ENCODE results near the gene CYTH4.
A peak's percentile ranks its signal among the peaks of the same experiment; 100 is the strongest.
"Not testable (repeated sequence)": the region's sequence is repeated elsewhere in the genome, so short reads cannot be mapped to it uniquely, and the experiment has no call there.

The CYTH4 gene, protein sequence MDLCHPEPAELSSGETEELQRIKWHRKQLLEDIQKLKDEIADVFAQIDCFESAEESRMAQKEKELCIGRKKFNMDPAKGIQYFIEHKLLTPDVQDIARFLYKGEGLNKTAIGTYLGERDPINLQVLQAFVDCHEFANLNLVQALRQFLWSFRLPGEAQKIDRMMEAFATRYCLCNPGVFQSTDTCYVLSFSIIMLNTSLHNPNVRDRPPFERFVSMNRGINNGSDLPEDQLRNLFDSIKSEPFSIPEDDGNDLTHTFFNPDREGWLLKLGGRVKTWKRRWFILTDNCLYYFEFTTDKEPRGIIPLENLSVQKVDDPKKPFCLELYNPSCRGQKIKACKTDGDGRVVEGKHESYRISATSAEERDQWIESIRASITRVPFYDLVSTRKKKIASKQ

DNA sequence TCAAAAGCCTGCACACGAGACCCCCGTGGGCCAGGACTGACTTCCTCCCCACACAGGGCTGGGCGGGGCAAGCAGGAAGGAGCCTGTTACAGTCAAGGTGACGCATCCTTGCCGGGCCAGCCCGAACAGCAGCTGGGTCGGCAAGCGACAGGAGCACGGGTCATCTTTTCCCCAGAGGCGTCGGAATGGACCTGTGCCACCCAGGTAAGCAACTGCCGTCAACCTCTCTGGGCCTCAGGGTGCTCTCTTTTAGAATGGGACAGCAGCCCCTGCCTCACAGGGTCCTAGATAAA, at the start of gene CYTH4:
CYTH4 (plus strand) TSS at position 124 of the 293 bp plus-strand sequence; CDS start at position 186, 62 bp downstream.
- no peak for DNase-seq (ENCODE audit: low spot score)

DNA sequence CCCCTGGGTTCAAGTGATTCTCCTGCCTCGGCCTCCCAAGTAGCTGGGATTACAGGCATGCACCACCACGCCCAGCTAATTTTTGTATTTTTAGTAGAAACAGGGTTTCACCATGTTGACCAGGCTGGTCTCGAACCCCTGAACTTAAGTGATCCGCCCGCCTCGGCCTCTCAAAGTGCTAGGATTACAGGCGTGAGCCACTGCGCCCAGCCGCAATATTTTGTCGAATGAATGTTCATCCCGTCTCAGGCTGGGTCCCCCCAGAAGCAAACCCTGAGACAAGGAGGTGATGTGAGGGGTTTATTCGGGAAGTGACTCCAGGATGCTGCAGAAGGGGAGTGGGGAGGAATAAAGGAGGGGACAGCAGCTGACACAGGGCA, 48.9 kb upstream of the CYTH4 start:
- DNase-seq (ENCODE audit: low spot score): not testable (repeated sequence)

DNA sequence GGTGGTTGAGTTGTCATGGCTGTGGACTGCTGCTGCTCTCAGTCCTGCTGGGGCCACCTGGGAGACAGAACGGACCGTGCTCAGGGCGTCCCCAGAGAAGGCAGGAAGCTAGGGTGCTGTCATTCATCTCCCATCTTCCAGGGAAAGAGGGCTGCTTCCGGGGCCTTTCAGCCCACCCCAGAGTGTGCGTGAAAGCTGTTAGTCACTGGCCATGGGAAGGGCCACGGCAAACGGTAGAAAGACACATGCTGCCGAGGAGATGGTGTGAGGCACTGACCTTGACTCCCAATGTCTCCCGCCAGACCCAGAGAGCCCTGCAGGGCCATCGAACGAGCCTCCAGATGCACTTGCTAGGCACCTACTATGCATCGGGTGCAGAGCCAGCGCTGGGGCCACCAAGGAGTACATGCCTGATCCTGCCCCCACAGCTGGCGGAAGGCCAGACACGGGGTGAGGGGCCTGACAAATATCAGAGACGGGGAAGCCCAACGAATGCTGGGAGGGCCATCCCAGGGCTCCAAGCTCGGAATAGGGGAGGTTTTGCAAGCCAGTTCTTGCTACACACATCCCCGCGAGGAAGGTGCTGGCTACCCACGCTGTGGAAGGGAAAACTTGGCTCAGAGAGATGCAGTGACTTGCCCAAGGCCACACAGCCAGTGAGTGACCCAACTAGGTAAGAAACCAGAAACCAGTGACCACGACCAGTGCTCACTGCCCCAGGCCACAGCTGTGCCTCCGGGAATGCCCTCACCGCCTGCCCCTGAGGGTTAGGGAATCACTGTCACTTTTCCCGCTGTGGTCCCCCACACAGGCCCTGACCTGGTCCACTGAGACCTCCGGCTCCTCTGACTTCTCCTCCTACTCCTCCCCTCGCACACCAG, 48.3 kb upstream of the CYTH4 start:
- no peak for DNase-seq (ENCODE audit: low spot score)

DNA sequence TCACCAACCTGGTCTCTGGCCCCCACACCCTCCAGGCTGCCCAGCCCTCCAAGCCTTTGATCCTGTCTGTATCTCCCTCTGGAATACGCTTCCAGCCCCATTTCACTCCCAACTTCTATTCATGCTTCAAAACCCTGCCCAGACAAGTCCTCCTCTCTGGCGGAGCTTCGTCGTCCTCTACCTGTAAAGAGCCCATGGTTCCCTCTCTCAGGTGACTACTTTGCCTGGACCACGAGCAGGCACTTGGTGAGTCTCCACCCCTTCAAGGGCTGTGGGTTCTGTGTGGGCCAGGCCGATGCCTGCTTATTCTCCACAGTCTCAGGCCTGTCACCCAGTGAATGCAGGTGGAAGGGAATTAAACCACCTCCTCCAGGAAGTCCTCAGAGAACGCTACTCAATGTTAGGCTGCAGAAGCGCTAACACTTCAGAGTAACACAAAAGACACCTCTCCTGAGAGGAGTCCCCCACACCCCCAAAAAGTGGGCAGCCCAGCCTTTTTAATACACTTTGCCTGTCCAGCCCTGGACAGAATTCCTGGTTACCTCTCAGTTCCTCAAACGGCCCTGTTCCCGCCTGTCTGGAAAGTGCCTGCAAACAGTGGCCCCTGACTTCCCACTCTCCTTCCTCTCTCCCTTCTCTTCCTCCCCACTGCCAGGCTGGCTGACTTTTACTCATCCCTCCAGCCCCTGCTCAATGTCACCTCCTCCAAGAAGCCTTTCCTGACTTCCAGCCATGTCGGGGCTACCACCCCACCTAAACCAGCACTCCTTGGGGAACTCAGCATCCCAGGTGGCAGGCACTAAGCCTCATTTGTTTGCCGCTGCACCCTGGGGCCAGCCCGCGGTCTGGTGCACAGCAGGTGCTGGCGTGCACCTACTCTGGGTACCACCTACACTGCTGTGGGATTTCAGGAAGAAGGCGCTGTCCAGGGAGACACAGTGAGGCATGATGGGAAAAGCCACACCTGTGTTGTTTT, 47.3 kb upstream of the CYTH4 start:
- DNase-seq (ENCODE audit: low spot score): no peak

DNA sequence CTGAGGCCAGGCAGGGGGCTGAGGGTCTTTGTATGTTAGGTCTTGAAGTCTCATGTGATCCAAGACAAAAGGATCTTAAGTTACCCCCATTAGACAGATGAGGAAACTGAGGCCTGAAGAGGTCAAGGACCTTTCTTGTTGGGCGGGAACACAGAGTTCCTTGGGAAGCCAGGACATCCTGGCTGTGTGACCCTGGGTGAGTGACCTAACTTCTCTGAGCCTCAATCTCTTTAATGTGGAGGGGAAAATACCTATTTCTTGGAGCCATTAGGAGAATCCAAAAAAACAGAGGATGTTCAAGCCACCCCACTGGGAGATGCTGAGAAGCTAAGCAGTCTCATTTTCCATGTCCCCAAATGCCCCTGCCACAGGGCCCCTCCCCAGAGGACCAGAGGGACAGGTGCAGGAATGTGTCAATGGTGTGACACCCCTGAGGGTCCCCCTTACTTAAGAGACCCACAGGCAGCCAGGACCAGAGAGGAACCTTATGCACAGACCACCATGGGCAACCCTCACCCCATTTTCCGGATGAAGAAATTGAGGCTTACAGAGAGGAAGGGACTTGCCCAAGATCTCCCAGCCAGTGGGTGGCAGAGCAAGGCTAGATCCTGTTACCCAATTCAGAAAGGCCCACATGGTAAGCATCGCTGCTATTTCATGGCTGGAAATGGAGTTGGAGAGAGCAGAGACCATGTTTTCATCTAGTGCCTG, 46.3 kb upstream of the CYTH4 start:
- DNase-seq (ENCODE audit: low spot score): no peak

DNA sequence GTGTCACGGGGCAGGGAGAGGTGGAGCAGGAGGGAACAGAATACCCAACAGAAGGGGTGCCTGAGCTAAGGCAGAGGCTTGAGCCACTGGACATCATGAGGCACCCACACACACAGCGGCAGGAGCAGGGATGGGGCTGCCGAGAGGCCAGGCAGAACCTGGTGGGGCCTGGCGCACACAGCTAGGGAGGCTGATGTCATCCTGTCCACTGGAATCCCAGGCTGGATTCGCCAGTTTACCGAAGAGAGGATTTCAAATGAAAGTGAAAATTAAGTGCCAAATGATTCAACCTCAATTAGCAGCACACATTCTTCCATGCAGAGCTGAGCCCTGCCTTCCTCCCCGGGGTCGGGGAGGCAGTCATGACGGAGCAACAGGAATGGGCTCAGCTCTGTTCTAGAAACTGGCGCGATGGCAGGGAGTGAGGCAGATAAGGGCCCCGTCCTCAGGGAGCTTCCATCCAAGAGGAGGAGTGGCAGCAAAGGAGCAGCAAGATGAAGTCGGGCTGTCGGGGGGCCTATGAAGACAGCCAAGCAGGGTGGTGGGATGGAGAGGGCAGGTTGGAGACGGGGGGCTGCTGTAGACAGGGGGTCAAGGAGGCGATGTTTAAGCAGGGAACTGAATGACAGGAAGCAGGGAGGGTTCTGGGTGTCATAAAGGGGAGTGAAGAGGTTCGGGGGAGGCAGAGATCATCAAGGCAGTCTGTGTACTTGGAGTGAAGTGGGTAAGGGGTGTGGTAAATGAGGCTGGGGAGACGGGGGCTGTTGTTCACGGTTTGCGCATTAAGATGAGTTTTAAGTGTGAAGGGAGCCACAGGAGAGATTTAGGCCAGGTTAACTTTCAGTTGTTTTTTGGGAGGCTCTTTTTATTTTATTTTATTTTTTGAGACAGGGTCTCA, 44.7 kb upstream of the CYTH4 start:
- no peak for DNase-seq (ENCODE audit: low spot score)

DNA sequence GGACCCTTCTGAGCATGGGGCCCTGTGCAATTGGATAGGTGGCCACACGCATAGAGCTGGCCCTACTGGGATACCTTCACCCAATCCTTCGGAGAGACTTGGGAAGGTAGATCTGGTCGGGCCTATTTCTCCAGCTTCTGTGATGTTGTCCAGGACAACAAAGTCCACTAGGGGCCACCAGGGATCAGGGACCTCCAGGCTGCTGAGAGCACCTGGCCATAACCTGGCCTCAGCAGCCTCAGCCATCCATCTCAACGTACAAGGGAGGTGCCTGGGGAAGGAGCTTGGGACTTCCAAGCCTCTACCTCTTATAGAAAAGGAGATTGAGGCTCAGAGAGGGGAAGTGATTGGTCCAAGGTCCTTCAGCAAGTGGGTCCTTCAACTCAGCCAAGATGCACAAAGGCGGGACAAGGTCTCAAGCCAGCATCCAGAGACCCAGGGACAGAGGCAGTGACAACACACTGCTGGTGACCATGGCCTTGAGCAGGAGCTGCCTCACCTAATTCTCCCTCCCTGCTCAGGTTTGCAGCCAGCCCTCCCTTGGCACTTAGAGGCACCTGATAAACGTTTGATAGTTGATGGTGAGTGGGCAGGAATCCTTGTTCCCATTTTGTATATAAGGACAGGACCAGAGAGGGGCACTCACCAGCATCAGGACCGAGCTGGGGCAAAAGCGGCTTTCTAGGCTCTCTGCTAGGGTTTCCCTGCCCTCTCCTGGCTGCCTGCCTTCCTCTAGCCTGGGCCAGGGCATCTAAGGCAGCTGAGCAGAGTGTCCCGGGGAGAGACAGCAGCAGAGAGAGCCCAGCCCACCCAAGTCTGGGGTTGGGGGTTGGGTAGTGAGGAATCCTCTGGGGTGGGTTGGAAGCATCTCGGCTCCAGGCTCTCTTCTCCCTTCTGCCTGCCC, 42.7 kb upstream of the CYTH4 start:
- no peak for DNase-seq (ENCODE audit: low spot score)

DNA sequence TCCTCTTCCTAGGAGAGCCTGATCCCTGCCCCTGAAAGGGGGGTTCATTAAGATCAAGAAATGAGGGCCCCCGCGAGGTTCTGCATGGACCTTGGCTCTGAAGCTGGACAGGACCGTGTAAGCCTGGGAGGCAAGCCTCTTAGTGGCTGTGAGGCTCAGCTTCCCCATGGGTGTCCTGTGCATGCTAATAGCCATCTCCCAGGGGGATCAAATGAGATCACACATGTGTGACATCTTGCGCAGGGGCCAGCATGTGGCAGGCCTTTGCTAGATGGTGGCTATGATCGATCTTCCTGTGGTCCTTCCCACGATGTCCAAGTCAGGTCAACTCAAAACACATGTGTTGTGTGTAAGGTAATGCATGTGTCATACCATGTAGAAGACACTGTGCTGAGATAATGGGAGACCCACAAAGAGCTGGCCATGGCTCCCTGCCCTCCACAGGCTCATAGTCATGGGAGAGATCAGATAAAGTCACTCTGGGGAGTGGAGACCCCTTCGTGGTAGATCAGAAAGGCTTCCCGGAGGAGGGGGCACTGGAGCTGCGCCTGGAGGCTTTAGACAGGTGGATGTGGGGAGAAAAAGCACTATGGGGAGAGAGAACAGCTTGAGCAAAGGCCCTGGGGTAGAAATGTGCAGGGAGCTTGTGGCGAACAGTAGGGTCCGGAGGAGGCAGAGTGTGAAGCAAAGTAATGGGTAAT, 41.9 kb upstream of the CYTH4 start:
- no peak for DNase-seq (ENCODE audit: low spot score)

DNA sequence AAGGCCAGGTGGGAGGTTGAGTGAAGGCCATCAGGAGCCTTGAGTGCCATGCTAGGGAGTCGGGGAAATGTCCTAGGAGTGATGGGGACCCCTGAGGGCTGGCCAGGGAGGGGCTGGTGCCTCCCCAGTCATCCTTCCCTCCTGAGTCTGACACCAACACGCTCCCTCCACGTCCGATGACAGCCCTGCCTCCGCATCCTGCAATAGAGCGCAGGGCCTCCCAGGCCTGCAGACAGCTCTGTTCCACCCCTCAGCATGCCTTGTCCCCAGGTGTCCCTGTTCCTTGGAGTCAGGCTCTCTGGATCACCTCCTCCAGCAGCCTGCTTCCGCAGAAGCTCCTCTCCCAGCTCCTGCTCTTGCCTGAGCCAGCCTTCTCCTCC, 41.4 kb upstream of the CYTH4 start:
- DNase-seq (ENCODE audit: low spot score): no peak

DNA sequence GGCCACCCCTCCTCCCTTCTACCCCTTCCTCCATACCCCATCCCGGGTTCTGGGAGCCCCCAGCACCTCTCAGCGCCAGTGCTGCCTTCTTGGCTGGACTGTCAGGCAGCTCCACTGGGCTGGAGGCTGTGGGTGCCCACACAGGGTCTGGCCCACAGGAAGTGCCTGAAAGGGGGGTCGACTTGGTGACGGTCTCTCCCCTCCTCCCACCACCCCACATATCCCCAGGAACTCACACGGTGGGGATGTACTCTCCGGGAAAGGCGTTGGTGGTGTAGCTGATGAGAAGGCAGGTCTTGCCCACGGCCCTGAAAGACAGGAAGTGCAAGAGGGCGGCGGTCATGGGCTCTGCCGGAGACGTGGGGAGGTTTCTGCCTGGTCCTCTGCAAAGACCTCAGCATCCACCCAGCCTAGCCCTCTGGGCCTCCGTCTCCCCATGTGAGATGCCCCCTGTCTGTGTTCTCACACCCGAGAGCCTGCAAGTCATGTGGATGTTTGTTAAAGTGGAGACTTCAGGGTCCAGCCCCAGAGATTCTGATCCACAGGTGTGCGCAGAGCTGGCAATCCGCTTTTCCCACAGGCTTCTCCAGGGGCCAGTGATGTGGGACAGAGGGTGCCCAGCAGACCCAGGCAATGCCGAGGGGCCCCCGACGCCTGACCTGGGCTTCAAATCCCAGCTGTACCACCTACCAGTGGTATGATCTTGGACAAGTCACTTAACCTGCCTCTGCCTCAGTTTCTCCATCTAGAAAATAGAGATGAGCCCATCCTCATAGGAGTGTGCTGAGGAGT, 40.8 kb upstream of the CYTH4 start:
- DNase-seq (ENCODE audit: low spot score): no peak

DNA sequence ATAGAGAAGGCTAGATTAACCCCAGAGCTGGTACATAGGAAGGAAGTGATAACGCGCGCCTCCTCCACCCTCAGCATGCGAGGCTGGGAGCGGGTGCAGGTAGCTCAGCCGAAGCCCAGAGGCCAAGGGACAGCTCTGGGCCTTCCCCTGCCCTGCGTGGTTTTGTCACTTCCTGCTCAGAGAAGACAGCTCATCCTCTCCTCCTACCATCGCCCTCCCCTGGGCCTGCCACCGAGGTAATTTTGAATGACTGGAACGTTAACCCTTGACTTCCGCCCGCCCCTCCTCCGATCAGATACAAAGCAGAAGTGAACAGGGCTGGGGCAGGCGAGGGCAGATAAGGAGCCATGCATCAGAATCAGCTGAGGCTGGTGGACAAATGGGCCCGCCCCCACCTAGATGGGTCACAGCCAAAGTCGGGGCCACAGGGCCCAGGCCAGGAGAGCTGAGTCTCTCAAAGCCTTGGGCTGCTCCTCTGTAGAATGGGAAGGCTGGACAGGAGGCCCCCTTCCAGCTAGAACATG, 39.9 kb upstream of the CYTH4 start:
- peak; percentile 28 for DNase-seq (ENCODE audit: low spot score)

DNA sequence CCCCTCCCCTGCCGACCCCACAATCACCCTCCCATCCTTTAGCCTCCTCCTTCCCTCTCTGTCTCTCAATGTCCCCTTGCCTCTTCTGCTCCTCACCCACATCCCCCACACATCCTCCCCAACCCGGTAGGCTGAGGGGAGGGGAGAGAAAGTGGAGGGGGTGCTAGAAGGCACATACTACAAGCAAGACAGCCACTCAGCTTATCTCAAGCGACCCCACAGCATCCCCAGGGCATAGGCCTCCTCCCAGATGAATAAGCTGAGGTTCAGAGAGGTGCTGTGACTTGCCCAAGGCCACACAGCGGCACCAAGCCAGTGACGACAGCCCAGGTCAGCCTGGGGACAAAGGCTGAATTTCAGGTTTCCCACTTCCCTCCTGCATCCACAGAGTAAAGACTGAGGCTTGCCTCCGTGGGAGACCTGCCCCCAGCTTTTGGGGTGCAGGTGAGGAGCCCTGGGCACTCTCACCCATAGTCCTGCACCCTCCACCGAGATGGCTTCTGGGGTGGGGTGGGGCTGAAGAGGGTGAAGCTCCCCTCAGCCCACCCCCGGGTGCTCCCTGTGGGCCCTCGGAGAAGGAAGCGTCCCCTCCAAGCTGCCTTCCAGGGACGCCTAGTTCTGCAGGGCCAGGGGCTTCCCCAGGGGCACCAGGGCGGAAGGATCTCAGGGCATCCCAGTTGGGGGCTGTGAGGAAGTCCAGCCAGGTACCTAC, 38.8 kb upstream of the CYTH4 start:
- no peak for DNase-seq (ENCODE audit: low spot score)

DNA sequence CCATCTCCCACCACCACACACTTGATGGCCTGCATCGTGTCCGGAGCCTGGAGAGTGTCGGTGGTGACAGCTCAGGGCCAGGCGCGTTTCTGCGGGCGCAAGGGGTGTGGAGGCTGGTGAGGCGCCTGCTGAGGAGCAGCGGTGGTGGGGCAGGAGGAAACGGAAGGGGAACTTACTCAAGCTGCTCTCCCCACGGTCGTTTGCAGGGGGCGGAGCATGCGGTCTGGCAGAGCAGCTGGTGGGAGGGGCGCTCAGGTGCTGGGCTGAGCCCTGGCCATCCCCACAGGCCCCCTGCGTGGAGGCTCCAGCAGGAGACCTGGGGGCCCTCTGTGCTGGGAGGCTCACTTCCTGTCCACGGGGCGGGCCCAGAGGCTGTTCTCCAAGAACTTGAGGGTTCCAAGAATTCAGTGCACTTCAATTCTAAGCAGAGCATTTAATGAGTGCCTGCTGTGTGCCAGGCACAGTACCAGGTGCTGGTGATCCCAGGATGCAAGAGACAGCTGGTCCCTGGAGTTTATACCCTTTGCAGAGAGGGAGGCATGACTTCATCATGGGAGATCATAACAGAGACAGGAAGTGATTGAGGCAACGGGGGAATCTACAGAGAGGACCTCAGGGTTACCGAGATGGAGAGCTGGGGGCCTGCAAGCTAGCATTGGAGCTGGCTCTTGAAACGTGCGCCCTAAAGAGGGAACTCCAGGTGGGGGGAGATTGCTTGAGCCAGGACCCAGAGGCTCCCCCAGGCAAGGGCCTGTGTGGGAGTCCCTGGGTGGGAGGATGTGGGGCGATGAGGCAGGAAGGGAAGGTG, 38.0 kb upstream of the CYTH4 start, which contains the start of gene RAC2:
RAC2 (minus strand) TSS at position 156 of the 808 bp plus-strand sequence; CDS start at position 35, 121 bp downstream.
- peak; percentile 46 for DNase-seq (ENCODE audit: low spot score)

DNA sequence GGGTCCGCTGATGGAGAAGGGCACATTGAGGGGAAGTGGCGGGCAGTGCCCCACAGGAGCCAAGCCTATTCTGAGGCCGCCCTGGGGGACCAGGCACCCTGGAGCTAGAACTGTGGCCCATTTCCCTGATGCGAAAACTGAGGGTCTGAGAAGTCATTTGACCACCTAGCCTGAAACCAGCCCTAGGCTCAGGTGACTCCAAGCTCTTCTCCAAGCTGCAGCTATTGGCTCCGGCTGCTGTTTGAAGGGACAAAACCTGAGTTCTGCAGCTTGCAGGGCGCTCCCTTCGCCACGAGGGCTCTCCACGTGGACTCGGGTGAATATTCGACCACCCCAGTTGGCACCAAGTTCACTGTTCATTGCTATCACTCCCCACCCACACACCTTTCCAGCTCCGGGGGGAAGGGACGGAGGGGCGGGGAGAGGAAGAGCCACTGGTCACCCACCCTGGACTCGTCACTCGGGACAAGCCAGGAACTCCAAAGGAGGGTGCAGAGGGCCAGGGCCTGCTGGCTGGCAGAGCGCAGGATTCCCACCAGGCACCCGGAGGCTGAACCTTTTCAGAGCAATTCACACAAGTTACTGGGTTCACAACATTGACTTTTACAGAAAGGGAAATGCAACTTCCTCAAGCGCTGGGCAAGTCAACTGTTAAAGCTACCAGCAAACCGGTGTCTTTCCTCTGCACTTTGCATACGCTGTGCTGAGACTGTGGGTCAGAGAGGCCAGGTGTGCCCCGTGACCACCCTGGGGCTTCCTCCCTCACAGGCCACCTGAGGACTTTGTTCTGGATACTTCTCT, 37.2 kb upstream of the CYTH4 start:
- DNase-seq (ENCODE audit: low spot score): no peak

DNA sequence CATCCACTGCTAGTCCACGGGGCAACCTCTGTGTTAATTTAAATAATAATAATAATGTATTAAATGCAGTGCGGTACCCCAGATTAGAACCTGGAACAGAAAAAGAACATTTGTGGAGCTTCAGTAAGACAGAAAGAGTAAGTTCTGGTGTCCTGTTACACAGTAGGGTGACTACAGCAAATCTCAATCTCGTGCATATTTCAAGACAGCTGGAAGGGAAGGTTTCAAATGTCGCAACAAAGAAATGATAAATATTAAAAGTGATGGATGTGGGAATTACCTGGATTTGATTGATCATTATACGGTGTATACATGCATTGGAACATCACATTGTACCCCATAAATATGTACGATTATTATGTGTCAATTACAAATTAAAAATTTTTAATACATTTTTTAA, 36.6 kb upstream of the CYTH4 start:
- no peak for DNase-seq (ENCODE audit: low spot score)
